WTC11 (cell line): ENCODE results near the gene MEGF9. TPM values are rescaled to one million over a fixed set of nuclear protein-coding genes. Genes with fewer than 3 reads are reported as not detected.

Experiments used
- ATAC-seq: fragments of 200-7000 bp; cut with Tn5 transposase; 2 replicates; pipeline ENCODE4 v1.10.0; 2021; ENCODE audit warnings: mild to moderate bottlenecking, moderate library complexity
- CTCF ChIA-PET: fragments of 300-600 bp; sonication (Branson Sonifier 250); formaldehyde crosslinking; loops from one replicate; lab custom pipeline; 2021; ENCODE audit warnings: antibody characterized with exemption; lab: Charles Lee
- POLR2A ChIA-PET: fragments of 350-600 bp; sonication (Branson Sonifier 250); formaldehyde crosslinking; loops from one replicate; lab custom pipeline; 2021; ENCODE audit warnings: antibody characterized with exemption; lab: Charles Lee
- DNase-seq: peaks from one replicate; pipeline ENCODE4 v3.0.0; 2021; ENCODE audit warnings: low spot score
- H3K27ac Mint-ChIP-seq: 2 replicates; pipeline ENCODE4 v1.8.0; 2021; ENCODE audit warnings: mixed read lengths
- H3K27me3 Mint-ChIP-seq: 2 replicates; pipeline ENCODE4 v1.8.0; 2021; ENCODE audit warnings: low read depth, mild to moderate bottlenecking, moderate library complexity, mixed read lengths
- H3K36me3 Mint-ChIP-seq: 2 replicates; pipeline ENCODE4 v1.8.0; 2021; ENCODE audit warnings: mixed read lengths
- H3K4me1 Mint-ChIP-seq: 2 replicates; pipeline ENCODE4 v1.8.0; 2022; ENCODE audit warnings: mixed read lengths
- H3K4me3 Mint-ChIP-seq: 2 replicates; pipeline ENCODE4 v1.8.0; 2021; ENCODE audit warnings: mild to moderate bottlenecking, moderate library complexity, mixed read lengths
- H3K9me3 Mint-ChIP-seq: 2 replicates; pipeline ENCODE4 v1.8.0; 2021; ENCODE audit warnings: mixed read lengths
- ATF1 ChIP-seq: sonication (generic); formaldehyde crosslinking; IDR thresholded peaks from 2 replicates; pipeline ENCODE4 v1.8.1; 2023; ENCODE audit warnings: mild to moderate bottlenecking, moderate library complexity, missing genetic modification reagents
- CREB1 ChIP-seq: sonication (generic); formaldehyde crosslinking; IDR thresholded peaks from 2 replicates; pipeline ENCODE4 v1.8.0; 2023; ENCODE audit warnings: mild to moderate bottlenecking, missing genetic modification reagents
- CREM ChIP-seq: sonication (generic); formaldehyde crosslinking; IDR thresholded peaks from 2 replicates; pipeline ENCODE4 v1.8.1; 2022; ENCODE audit warnings: mild to moderate bottlenecking, missing genetic modification reagents, moderate library complexity
- CTCF ChIP-seq: fragments of 200-600 bp; IDR thresholded peaks from 2 replicates; pipeline ENCODE4 v1.8.0; 2022; ENCODE audit warnings: antibody characterized with exemption
- E2F5 ChIP-seq: sonication (generic); formaldehyde crosslinking; IDR thresholded peaks from 2 replicates; pipeline ENCODE4 v1.8.1; 2022; ENCODE audit warnings: mild to moderate bottlenecking, moderate library complexity, missing genetic modification reagents
- FOXK1 ChIP-seq: sonication (generic); formaldehyde crosslinking; IDR thresholded peaks from 2 replicates; pipeline ENCODE4 v1.8.0; 2022; ENCODE audit warnings: mild to moderate bottlenecking, moderate library complexity, missing genetic modification reagents
- GRHL2 ChIP-seq: fragments of 250-450 bp; sonication (Bioruptor Pico); IDR thresholded peaks from 2 replicates; pipeline ENCODE4 v1.8.0; 2022; ENCODE audit warnings: mild to moderate bottlenecking, moderate library complexity; ENCODE audit not compliant: insufficient replicate concordance, severe bottlenecking
- IRF2 ChIP-seq: sonication (generic); formaldehyde crosslinking; IDR thresholded peaks from 2 replicates; pipeline ENCODE4 v1.8.0; 2022; ENCODE audit warnings: low read depth, missing genetic modification reagents, borderline replicate concordance
- MLX ChIP-seq: sonication (generic); formaldehyde crosslinking; IDR thresholded peaks from 2 replicates; pipeline ENCODE4 v1.8.1; 2023; ENCODE audit warnings: mild to moderate bottlenecking, missing genetic modification reagents, moderate library complexity
- NR1H2 ChIP-seq: sonication (generic); formaldehyde crosslinking; IDR thresholded peaks from 2 replicates; pipeline ENCODE4 v1.9.0; 2021; ENCODE audit warnings: mild to moderate bottlenecking, moderate library complexity, missing genetic modification reagents
- PRRX2 ChIP-seq: fragments of 250-450 bp; sonication (Bioruptor Pico); IDR thresholded peaks from 2 replicates; pipeline ENCODE4 v1.8.0; 2021; ENCODE audit warnings: mild to moderate bottlenecking
- RORB ChIP-seq: fragments of 250-450 bp; sonication (Bioruptor Pico); IDR thresholded peaks from 2 replicates; pipeline ENCODE4 v1.9.0; 2021; ENCODE audit warnings: mild to moderate bottlenecking
- SOX15 ChIP-seq: fragments of 250-450 bp; sonication (Bioruptor Pico); IDR thresholded peaks from 2 replicates; pipeline ENCODE4 v1.9.0; 2021; ENCODE audit warnings: mild to moderate bottlenecking
- STAT6 ChIP-seq: sonication (generic); formaldehyde crosslinking; conservative IDR thresholded peaks from 2 replicates; pipeline ENCODE4 v1.8.1; 2023; ENCODE audit warnings: mild to moderate bottlenecking, low read depth, missing genetic modification reagents, moderate library complexity
- USF2 ChIP-seq: sonication (generic); formaldehyde crosslinking; IDR thresholded peaks from 2 replicates; pipeline ENCODE4 v1.8.1; 2023; ENCODE audit warnings: mild to moderate bottlenecking, missing genetic modification reagents, moderate library complexity
- ZBTB43 ChIP-seq: sonication (generic); formaldehyde crosslinking; IDR thresholded peaks from 2 replicates; pipeline ENCODE4 v1.8.1; 2023; ENCODE audit warnings: mild to moderate bottlenecking, missing genetic modification reagents
- ZNF232 ChIP-seq: sonication (generic); formaldehyde crosslinking; IDR thresholded peaks from 2 replicates; pipeline ENCODE4 v1.8.0; 2022; ENCODE audit warnings: mild to moderate bottlenecking, missing genetic modification reagents
- ZNF396 ChIP-seq: fragments of 250-450 bp; sonication (Bioruptor Pico); IDR thresholded peaks from 2 replicates; pipeline ENCODE4 v1.8.0; 2021; ENCODE audit warnings: mild to moderate bottlenecking, moderate library complexity, borderline replicate concordance
- ZNF671 ChIP-seq: fragments of 250-450 bp; sonication (Bioruptor Pico); IDR thresholded peaks from 2 replicates; pipeline ENCODE4 v1.8.0; 2021; ENCODE audit warnings: mild to moderate bottlenecking
- ZSCAN18 ChIP-seq: fragments of 250-450 bp; sonication (Bioruptor Pico); IDR thresholded peaks from 2 replicates; pipeline ENCODE4 v2.1.2; 2022; ENCODE audit warnings: mild to moderate bottlenecking, moderate library complexity
- total RNA-seq: library from RNA; stranded (reverse); gene quantifications from 3 replicates; pipeline ENCODE4 v1.2.3, GENCODE V29; 2021

Gene MEGF9
- total RNA-seq, 1 experiment from 2014 or later, result 0.92 TPM

GRCh38 chr9:120587328-120587727 is 126.9 kb downstream of the MEGF9 start:
- Mint-ChIP-seq H3K36me3 (no peaks in the 10 kb centered on the region), H3K4me1 (peaks cover 7% of the 10 kb centered on the region; the same call in 1 of the 2 replicates), H3K4me3 (no peak overlapping the region), H3K9me3 (no peaks in the 10 kb centered on the region)
- CTCF ChIA-PET, result interaction anchor here (1.2 kb wide), 1 partner anchor 143 kb away, joined by 3 read pairs; no protein-coding TSS in a partner anchor
- DNase-seq (no peak), ATAC-seq (no peak)
- no peak for TF ChIP-seq RORB (CRISPR knock-in tag)
- TF ChIP-seq CTCF, result no peak
- no peak for TF ChIP-seq E2F5 (CRISPR knock-in tag)
- no peak for TF ChIP-seq STAT6
- no peak for TF ChIP-seq ZNF232 (CRISPR knock-in tag)
- TF ChIP-seq, all 79 proteins: peak for 0
- Mint-ChIP-seq H3K27ac (no peak overlapping the region), H3K27me3 (no peaks in the 10 kb centered on the region)
- POLR2A ChIA-PET, result no interaction called here

- DNase-seq (no peak), ATAC-seq (no peak)
- no peak overlapping the region for H3K4me3 Mint-ChIP-seq
- no peaks in the 10 kb centered on the region for H3K36me3 Mint-ChIP-seq
- H3K4me1 Mint-ChIP-seq, result peaks cover 18% of the 10 kb centered on the region
- TF ChIP-seq ZNF671 (CRISPR knock-in tag) (no peak), CREB1 (CRISPR knock-in tag) (no peak), FOXK1 (no peak), CTCF (no peak), USF2 (CRISPR knock-in tag) (no peak), ZBTB43 (CRISPR knock-in tag) (no peak), ZNF396 (CRISPR knock-in tag) (no peak), ZSCAN18 (CRISPR knock-in tag) (no peak), NR1H2 (CRISPR knock-in tag) (no peak), STAT6 (no peak), PRRX2 (CRISPR knock-in tag) (no peak), SOX15 (CRISPR knock-in tag) (no peak), GRHL2 (no peak), IRF2 (CRISPR knock-in tag) (no peak), CREM (CRISPR knock-in tag) (no peak), MLX (no peak), ATF1 (no peak)
- TF ChIP-seq, all 79 proteins: peak for 0
- no peaks in the 10 kb centered on the region for H3K9me3 Mint-ChIP-seq
- peaks cover 5% of the 10 kb centered on the region for H3K27me3 Mint-ChIP-seq
- CTCF ChIA-PET, result no interaction called here
- POLR2A ChIA-PET, result no interaction called here
- no peak overlapping the region for H3K27ac Mint-ChIP-seq
Measured at GRCh38 chr9:120583958-120584369, 130.3 kb downstream of the MEGF9 start.
